ENCODE results near the gene FARS2. TPM values are rescaled to one million over a fixed set of nuclear protein-coding genes. Genes with fewer than 3 reads are reported as not detected.

Gene FARS2
- total and polyA plus RNA-seq, 9 of the 15 experiments (the other 6 are each of a cell fraction or from before 2014, with no cell fraction given) = 16.5 to 62.2 (median 27.0) TPM

- in situ Hi-C loops (cut with MboI) = no loop called here
- no TSS peak for BruUV-seq (replicated peaks)
- no peaks in the 10 kb centered on the region for H3K9me3 ChIP-seq (replicated peaks; ENCODE audit: control insufficient read depth, insufficient read depth, low read depth, low read length)
- intact Hi-C loops (cut with micrococcal nuclease) = loop anchor here (5.0 kb wide), 1 partner anchor 199 kb away; no protein-coding TSS in a partner anchor
- no peaks in the 10 kb centered on the region for H3K36me3 ChIP-seq (ENCODE audit: control insufficient read depth, insufficient read depth, low read length)
- no peaks in the 10 kb centered on the region for H3K27me3 ChIP-seq (ENCODE audit: control insufficient read depth in 2 of 2, insufficient read depth in 2 of 2, low read length in 2 of 2)
- CTCF ChIA-PET (ENCODE audit: low intra/inter-chr PET ratio) = no interaction called here
- ATAC-seq (peak; percentile 87), DNase-seq (ENCODE audit: extremely low read depth in 1 of 4, low spot score in 3 of 4) (peak; percentile 24 to 67 (median 44)), FAIRE-seq (peak; percentile 65)
- H3K27ac ChIP-seq (ENCODE audit: extremely low read depth, low read depth, low read length) = peak overlapping the region; percentile 40; the same call in 1 of the 3 replicates
- WGBS (ENCODE audit: insufficient coverage, low coverage, missing lambda C conversion rate) = 36% methylated on average over 7 of the region's 7 CpGs
- H3K9ac ChIP-seq (ENCODE audit: insufficient read depth in 1 of 2, low read depth in 2 of 2, low read length in 2 of 2) = no peak overlapping the region
- H3K4me2 ChIP-seq (ENCODE audit: insufficient read depth, low read length) = peak overlapping the region; percentile 25; the same call in 1 of the 2 replicates
- H3K9me1 ChIP-seq (ENCODE audit: control insufficient read depth, insufficient read depth, low read length) = no peaks in the 10 kb centered on the region
- H2AFZ ChIP-seq (ENCODE audit: low read depth, low read length) = peak overlapping the region; percentile 11
- H4K20me1 ChIP-seq (replicated peaks; ENCODE audit: control insufficient read depth, insufficient read depth, low read length) = no peaks in the 10 kb centered on the region
- H3K4me3 ChIP-seq = no peak overlapping the region
- POLR2A ChIA-PET = interaction anchor here (0.6 to 1.2 kb wide), 3 partner anchors 8 to 1390 kb away, joined by 3 read pairs; no protein-coding TSS in a partner anchor
- no peaks in the 10 kb centered on the region for H3K79me2 ChIP-seq (ENCODE audit: control insufficient read depth, insufficient read depth, low read length)
- peaks cover 0 to 17% of the 10 kb centered on the region in 2 experiments; a peak in 4 of 5 replicates for H3K4me1 ChIP-seq (replicated peaks in 1 of 2; ENCODE audit: control insufficient read depth in 2 of 2, insufficient read depth in 2 of 2, low read length in 2 of 2)
- TF ChIP-seq JUN (IDR thresholded peaks at IDR 0.05; ENCODE audit: borderline replicate concordance, low read depth, low read length) (no peak), JUN (CRISPR knock-in tag; IDR thresholded peaks at IDR 0.05; ENCODE audit: borderline replicate concordance) (no peak), GATAD2B (IDR thresholded peaks at IDR 0.05; ENCODE audit: borderline replicate concordance) (no peak), RBM25 (IDR thresholded peaks at IDR 0.05; ENCODE audit: low read depth, low read length, severe bottlenecking) (no peak), NKRF (IDR thresholded peaks at IDR 0.05; ENCODE audit: borderline replicate concordance) (no peak), ATF3 (IDR thresholded peaks at IDR 0.05) (peak; percentile 86), ATF3 (CRISPR knock-in tag; conservative IDR thresholded peaks at IDR 0.05) (no peak), FOXA1 (IDR thresholded peaks at IDR 0.05; ENCODE audit: borderline replicate concordance) (no peak), ZFP91 (CRISPR knock-in tag; IDR thresholded peaks at IDR 0.05) (no peak), HINFP (tag; conservative IDR thresholded peaks at IDR 0.05; ENCODE audit: low read depth) (no peak), SETDB1 (IDR thresholded peaks at IDR 0.05; ENCODE audit: low read length) (no peak), NONO (IDR thresholded peaks at IDR 0.05; ENCODE audit: low read depth in 2 of 2, low read length in 1 of 2) (no peak), CXXC5 (CRISPR knock-in tag; IDR thresholded peaks at IDR 0.05) (peak; percentile 40; the same call in 1 of the 2 replicates), PCBP2 (IDR thresholded peaks at IDR 0.05; ENCODE audit: low read depth, low read length, poor library complexity, severe bottlenecking) (no peak), KAT2B (IDR thresholded peaks at IDR 0.05; ENCODE audit: low read depth, low read length) (no peak)
These were observed 409.7 kb downstream of the FARS2 start for GRCh38 chr6:5670811-5671561.
